ENCODE data around the gene ZNF512. TPM values are rescaled to one million over a fixed set of nuclear protein-coding genes. Genes with fewer than 3 reads are reported as not detected.

Gene ZNF512
- total RNA-seq, 5 donors from 2014 or later (not counting 1 experiment from before 2014, with no cell fraction given) = 38.9 to 52.1 (median 49.7) TPM

DNA sequence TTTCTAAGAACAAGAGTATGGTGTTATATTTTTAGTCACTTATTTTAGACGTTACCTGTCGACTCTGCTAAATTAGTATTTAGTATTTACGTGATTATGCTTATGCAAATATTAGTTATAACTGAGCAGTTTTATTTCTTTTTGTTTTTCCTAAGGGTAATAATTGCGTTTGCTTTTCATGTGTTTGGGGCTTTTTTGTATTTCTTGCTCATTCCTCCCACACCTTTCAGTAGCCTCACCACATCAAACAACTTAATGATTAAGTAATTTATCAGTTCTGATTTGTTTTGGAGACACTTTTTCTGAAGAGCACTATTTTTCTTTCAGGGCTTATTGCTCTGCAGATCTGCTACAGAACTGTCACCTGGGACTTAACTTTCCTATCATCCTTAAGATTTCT is 88.4 kb downstream of the ZNF512 start:
- H3K36me3 ChIP-seq (ENCODE audit: control insufficient read depth in 2 of 2, extremely low read depth in 1 of 2, insufficient read depth in 1 of 2, low read length in 1 of 2) = peaks cover 0 to 60% of the 10 kb centered on the region in 2 donors

More for the DNA sequence above, 88.4 kb downstream of the ZNF512 start:
- no peaks in the 10 kb centered on the region for H3K9me3 ChIP-seq
- Mint-ChIP-seq H3K4me1 (peaks cover 11 to 20% (median 18%) of the 10 kb centered on the region in 3 donors), H3K27ac (no peak overlapping the region), H3K4me3 (no peak overlapping the region), H3K27me3 (no peaks in the 10 kb centered on the region), H3K36me3 (peaks cover 54% of the 10 kb centered on the region), H3K9me3 (no peaks in the 10 kb centered on the region)
- no peaks in the 10 kb centered on the region for H3K4me1 ChIP-seq (ENCODE audit: control insufficient read depth in 1 of 2, extremely low read depth in 1 of 2, insufficient read depth in 2 of 2, low read length in 2 of 2)
- POLR2A ChIA-PET = interaction anchor here (0.7 kb wide), 2 partner anchors 16 to 43 kb away, joined by 4 to 5 read pairs; partner anchors contain the start of genes CCDC121 (in 1 of the 2) and GPN1 (in 1 of the 2)
- H3K27ac ChIP-seq (ENCODE audit: low read length) = no peak overlapping the region
- no peaks in the 10 kb centered on the region for H3K27me3 ChIP-seq (replicated peaks in 1 of 2; ENCODE audit: control insufficient read depth in 2 of 2, extremely low read depth in 1 of 2, insufficient read depth in 2 of 2, low read length in 1 of 2)
- CTCF ChIA-PET = interaction anchor here in 1 of 2 donors (1.4 kb wide), 1 partner anchor 12 kb away, joined by 4 read pairs; no protein-coding TSS in a partner anchor
- ATAC-seq (replicated peaks in 1 of 4) (no peak), DNase-seq (no peak)
- no peak overlapping the region for H3K4me3 ChIP-seq (ENCODE audit: control insufficient read depth in 1 of 2, extremely low read depth in 1 of 2, low read length in 1 of 2)
- WGBS (ENCODE audit: insufficient coverage) = 95% methylated on average over 3 of the region's 4 CpGs

Other genes with a start within 250 kb of the ZNF512 start
- gene GTF3C2, start 226.3 kb upstream of the ZNF512 start, total RNA-seq = 10 to 100 TPM; 69.8 to 89.9 (median 82.1) TPM
- gene EIF2B4, start 212.7 kb upstream of the ZNF512 start, total RNA-seq = 10 to 100 TPM; 35.6 to 50.3 (median 40.5) TPM
- gene SNX17, start 212.4 kb upstream of the ZNF512 start, total RNA-seq = 100 to 1,000 TPM in 3 of 5 donors, 10 to 100 TPM in 2; 77.9 to 130 (median 121) TPM
- gene ZNF513, start 202.3 kb upstream of the ZNF512 start, total RNA-seq = 10 to 100 TPM; 20.6 to 27.0 (median 21.9) TPM
- 10 to 100 TPM; 40.9 to 65.9 (median 62.4) TPM for gene PPM1G, start 173.5 kb upstream of the ZNF512 start, total RNA-seq
- gene NRBP1, start 154.4 kb upstream of the ZNF512 start, total RNA-seq = 100 to 1,000 TPM in 4 of 5 donors, 10 to 100 TPM in 1; 99.1 to 187 (median 109) TPM
- 10 to 100 TPM; 12.3 to 21.1 (median 19.7) TPM for gene KRTCAP3, start 140.7 kb upstream of the ZNF512 start, total RNA-seq
- 10 to 100 TPM; 14.6 to 25.3 (median 17.3) TPM for gene IFT172, start 93.3 kb upstream of the ZNF512 start, total RNA-seq
- gene FNDC4, start 87.8 kb upstream of the ZNF512 start, total RNA-seq = under 1 TPM; 0.13 to 0.98 (median 0.50) TPM
- under 1 TPM in 2 of 5 donors, not detected in 3; 0.23 to 0.28 TPM for gene GCKR, start 86.2 kb upstream of the ZNF512 start, total RNA-seq
- gene CCDC121, start 46.0 kb downstream of the ZNF512 start, total RNA-seq = 1 to 10 TPM in 3 of 5 donors, under 1 TPM in 2; 0.49 to 1.4 (median 1.2) TPM
- gene GPN1, start 46.0 kb downstream of the ZNF512 start, total RNA-seq = 10 to 100 TPM; 27.0 to 32.1 (median 28.9) TPM
- gene SUPT7L, start 80.6 kb downstream of the ZNF512 start, total RNA-seq = 10 to 100 TPM; 39.2 to 53.2 (median 39.3) TPM
- gene SLC4A1AP, start 80.8 kb downstream of the ZNF512 start, total RNA-seq = 10 to 100 TPM; 21.1 to 24.2 (median 21.8) TPM
- 10 to 100 TPM; 25.9 to 39.4 (median 29.7) TPM for gene MRPL33, start 188.7 kb downstream of the ZNF512 start, total RNA-seq

Measured in T-cell (primary cell).